Skin of body (tissue), 2 donors: ENCODE data around the gene CA12. TPM values are rescaled to one million over a fixed set of nuclear protein-coding genes. Genes with fewer than 3 reads are reported as not detected.
A peak's percentile ranks its signal among the peaks of the same experiment; 100 is the strongest.
"Not testable (repeated sequence)": the region's sequence is repeated elsewhere in the genome, so short reads cannot be mapped to it uniquely, and the experiment has no call there.

Experiments used
- DNase-seq: peaks from one replicate; lab custom pipeline; 2025; lab: John Stamatoyannopoulos, UW
- total RNA-seq: library from RNA; depleted of rRNA; stranded (reverse); fragments of >200 nt; gene quantifications from one replicate; pipeline ENCODE4 v1.2.3, GENCODE V29; 2014

The CA12 gene
- total RNA-seq, 1 donor from 2014 or later, result 4.3 TPM

DNA sequence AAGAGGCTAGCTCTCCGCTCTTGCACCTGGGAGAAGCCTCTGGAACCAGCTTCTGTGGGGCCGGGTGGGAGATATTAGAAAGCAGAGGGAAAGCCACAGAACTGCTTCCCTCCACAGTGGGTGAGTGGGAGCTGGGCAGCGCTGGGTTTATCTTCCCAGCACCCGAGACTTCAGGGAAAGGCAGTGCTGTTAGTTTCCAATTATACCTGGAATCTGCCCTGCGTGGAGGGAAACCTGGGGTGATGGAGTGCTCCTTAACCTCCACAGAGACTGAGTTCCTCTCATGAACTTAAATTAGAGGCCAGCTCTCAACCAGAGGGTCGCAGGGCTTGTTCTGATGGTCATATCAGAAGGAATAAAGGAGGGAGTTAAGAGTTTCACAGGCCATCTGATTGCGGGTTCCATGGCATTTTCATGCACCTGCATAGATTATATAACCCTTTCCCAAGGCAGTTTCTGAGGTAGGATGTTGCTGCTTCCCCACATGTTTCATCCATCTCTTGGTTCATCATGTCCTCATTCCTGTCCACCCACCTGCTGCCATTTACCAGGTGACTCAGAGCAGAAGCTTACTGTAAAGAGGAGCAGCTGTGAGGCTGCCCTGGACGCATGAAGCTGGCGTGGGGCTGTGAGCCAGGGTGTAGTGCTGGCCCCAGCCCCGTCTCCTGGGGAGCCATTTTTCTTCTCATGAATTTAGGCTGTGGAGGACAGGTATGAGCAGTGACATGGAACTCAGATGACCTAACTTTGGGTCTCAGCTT, 42.5 kb downstream of the CA12 start:
- DNase-seq, result no peak

DNA sequence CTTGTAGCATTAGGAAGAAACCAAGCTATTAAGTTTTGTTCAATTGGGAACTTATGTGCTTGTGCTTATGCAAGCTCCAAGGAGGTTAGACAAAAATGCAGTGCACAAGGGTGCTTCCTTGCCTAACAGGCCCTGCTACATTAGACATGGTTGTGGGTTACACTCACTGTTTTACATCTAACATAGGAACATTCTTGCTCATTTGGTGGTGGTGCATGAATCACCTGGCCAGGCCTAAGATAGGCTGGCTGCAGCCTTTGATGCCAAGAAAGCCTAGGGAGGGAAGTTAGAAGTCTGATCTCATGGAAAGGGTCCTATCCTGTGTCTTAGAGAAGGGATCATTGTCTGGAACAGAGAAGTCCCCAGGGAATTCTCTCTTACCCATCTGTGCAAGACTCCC, 43.5 kb downstream of the CA12 start:
- DNase-seq, result peak; percentile 20

DNA sequence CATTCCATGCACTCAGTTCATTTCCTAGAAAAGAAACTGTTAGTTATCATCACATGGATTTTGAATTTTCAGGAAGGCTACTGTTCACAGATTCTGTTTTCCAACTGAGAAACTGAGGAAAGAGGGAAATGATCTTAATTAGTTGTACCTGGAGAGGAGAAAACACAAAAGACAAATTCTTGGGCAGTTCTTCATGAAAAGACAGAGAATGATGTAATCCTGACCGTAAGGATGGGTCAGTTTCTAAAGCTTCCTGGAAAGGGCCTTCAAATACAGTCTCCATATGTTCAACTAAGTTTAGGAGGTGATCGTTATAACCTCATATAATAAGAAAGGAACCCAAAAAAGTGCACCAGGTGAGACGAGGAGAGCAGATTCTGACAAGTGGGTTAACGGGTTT, 44.6 kb downstream of the CA12 start:
- no peak for DNase-seq

DNA sequence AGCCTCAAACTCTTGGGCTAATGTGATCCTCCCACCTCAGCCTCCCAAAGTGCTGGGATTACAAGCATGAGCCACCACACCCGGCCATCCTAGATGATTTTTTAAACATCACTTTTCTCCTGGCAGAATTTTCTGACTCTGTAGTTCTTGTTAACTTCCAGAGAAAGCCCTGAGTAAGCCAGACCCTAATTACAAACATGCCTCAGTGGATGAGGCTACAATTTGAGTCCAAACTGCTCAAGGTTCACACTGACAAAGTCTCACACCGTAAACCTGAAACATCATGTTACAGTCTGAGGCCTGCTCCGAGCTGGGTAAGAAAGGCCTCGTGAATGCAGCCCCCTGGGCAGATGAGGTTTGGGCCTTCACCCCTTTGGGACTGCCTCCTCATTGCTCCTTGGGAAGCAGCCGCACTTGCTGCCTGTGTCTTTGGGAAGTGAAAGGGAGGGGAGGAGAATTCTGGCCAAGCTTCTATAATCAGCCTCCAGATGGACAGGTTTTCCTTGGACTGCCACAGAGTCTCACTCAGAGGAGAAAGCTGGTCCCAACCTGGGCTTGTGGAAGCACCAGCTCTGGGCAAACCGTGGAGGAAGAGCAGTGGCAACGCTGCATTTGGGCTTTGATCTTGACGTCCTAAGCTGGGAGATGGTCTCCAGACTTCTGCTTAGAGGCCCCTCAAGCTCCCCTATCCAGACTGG, 46.0 kb downstream of the CA12 start:
- DNase-seq, result no peak

DNA sequence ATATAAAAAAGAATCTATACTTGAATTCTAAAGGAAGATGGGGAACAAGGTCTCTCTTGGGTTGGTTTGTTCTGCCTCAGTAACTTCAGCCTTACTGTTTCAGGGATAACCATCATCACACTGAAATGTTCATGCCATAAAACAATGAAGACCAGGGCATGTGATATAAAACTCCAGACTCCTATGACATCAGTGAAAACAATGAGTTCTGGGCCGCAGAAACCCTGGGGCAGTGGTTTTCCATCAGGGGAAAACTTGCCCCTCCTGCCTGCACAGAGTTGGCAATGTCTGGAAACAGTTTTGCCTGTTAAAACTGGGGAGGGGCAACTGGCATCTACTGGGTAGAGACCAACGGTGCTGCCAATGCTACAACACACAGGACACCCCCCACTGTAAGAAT, 46.8 kb downstream of the CA12 start:
- no peak for DNase-seq

DNA sequence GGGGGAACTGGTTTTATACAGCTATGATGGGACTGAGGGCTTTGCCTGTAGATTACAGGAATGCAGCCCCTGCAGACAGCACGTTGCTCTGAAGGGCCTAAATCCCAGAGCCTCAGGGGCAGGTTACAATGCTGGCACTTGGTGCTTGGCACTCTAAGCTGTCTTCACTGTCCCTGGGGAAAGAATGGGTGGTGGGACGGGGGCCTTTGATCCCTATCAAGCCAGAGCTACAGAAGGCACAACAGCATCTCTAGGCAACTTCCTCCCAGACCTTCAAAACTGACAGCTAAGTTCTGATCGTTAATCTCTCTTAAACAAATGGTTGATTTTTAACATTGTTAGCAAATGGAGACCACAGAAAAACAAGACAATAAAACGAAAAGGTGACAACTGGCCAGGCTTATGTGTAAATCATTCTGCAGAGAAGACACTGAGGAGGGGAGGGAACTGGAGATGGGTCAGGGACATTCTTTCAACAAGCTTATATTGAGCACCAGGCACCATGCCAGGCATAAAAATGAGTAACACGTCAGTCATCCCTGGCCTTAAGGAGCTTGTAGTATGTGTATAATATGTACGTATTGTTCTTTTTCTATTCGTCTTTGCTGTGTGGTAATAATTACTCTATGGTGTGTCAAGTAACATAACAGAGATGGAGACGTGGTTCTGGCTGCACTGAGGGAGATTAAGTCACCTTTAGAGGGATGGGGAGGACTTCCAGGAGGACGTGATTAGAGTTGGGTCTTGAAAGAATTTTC, 49.1 kb downstream of the CA12 start:
- peak; percentile 15 for DNase-seq

DNA sequence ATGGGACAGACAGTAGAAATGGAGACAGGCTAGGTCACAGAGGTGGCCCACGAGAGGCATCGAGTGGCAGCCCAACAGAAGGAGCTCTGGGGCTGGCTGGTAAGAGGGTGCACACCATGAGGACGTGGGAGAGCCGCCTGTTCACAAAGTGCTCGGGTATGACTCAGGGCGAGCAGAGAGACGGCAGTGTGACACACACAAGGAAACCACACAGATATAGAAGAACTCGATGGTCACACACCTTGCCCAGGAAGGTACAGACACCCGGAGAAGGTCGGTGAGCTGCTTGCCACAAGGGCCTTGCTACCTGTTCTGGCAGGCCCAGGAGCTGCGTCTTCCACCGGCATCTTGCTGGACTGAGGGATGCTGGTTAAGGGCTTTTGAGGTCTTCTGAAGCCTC, 50.2 kb downstream of the CA12 start:
- no peak for DNase-seq

DNA sequence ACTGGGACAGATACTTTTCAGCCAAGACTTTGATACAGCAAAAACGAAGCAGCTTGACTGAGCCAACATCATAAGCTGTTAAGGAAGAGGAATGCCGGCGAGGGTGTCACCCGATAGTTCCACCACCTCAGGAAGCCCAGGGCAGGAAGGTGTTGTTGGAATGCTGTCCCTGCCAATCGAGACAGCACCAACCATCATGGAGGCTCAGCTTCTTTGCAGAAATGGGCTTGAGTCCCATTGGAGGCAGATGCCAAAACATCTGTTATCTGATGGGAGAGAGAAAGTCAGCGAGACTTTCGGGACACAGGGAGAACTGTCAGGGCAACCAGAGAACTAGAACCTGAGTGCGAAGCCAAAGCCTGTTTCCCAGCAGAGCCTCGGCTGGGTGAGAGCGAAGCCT, 50.7 kb downstream of the CA12 start:
- no peak for DNase-seq

DNA sequence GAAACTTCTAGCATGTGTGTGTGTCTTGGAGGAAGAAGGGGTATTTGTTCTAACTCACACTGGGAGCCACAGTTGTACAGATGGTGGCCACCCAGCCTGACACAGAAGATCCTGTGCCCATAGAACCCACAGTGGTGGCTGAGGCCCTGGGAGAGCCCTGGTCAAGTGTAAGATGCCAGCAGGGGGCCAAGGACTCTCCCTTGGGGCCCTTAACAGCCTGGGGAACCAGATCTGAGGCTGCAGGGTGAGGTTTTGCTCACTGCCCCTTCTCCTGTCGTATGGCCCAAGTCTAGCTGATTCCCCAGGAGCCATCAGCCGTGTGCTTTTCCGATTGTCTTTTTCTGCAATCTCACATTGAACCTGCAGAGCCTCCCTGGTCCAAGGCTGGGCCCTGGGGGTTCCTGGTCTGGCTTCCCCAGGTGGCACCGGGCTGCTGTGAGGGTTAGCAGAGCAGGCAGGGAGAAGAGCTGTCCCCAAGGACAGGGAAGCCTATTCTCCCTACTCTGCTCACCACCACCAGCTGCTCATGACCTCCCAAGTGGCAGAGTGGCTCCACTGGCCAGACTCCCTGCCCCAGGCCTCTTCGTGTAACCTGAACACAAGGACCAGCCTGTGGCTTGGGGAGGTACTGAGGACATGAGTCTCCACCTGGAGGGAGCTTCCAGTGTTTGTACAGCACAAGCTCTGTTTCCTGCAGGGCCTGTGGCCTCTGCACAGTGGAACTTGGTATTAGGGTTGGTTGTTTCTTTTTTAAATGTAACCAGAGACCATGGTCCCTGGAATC, 51.9 kb downstream of the CA12 start:
- DNase-seq, result no peak

DNA sequence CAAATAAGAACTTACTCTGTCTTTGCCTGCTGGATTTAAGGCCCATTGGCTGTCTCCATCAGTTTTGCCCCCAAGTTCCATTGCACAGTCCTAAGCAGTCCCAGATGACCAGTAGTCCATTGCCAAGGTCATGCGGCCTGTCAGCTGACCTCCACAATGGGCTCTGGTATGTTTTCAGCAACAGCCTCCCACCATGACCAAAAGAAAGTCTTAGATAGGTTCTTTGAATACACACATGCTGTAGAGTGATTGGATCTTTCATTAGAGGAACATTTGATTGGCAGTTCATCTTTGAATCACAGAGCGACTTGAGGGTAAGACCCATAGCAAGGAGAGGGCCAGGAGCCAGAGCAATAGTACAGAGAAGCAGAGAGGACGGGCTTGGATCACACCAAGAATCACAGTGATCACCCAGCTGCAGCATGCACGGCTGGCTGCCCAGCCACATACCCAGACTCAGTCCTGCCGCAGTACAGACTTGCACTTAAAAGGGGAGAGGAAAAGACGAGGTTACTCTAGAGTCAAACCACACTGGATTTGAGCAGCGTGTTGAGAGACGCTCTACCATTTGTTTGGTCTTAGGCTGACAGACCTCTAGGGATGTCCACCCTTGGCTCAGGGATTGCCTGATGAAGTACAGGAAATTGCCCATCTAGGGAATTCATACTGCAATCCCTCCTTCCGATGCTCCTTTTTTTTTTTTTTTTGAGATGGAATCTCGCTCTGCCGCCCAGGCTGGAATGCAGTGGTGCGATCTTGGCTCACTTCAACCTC, 53.8 kb downstream of the CA12 start:
- no peak for DNase-seq

DNA sequence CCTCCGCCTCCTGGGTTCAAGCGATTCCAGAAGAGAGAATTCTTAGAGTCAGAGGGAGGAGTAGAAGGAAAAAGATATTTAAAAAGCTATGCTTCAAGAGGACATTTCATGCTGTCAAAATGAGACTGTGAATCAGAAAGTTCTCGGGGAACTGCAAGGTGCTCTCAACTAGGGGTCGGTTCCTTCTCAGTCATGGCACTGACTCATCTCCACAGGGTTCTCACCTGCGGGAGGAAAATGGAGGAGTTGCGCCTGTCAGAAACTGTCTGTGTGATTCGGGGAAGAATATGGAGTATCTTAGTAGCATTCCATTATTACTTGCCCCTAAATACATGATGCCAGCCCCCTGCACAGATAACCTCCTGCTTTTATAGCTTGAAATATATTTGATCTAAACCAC, 56.9 kb downstream of the CA12 start:
- no peak for DNase-seq

DNA sequence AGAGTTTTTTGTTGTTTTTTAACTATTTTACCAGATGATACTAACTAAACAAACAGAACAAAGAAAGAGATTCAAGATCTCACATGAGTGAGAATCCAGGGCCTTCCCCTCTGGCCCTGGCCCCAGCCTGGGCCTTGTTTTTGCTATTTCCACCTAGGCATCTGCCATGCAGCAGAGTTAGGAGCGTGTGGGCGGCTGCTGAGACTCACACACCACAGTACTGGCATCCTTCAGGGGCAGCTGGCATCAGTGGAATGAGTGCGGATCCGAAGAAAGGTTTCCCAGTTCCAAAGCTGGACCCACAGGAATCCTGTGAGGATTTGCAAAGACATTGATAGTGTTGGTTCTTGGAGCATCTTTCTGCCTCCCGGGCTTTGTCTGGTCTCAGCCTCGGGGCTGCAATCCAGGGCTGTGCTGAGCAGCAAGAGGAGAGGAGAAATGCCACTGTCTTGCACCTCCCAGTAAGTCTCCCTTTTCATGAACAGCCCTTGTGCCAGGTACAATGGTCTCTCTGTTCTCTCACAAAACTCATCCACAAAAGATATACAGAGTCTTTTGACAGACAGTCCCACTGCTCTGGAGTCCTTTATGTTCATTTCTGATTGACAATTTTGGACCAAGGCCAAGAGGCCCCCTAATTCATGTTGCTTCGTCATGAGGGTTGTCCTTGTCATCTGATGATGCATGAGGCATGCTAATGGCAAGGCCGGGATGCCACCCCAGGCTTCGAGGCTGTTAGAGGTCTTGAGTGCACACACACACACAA, 57.7 kb downstream of the CA12 start:
- no peak for DNase-seq

DNA sequence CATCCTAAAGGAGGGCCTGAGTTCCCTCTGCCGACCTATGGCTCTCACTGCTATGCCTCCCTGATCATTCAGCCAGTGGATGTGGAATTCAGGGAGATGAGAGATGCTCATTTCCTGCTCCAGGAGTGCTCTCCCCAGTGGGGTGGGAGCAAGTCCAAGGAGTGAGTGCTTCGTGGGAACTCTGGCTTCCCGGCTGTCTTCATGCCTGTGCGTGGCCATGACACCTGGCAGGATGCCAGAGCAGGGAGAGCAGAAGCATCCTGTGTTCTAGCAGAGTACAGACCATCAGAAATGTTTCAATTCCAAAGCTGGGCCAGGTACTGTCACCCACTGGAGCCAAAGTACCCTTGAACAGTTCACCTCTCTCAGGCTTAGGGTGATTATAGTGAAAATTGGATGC, 59.1 kb downstream of the CA12 start:
- no peak for DNase-seq

DNA sequence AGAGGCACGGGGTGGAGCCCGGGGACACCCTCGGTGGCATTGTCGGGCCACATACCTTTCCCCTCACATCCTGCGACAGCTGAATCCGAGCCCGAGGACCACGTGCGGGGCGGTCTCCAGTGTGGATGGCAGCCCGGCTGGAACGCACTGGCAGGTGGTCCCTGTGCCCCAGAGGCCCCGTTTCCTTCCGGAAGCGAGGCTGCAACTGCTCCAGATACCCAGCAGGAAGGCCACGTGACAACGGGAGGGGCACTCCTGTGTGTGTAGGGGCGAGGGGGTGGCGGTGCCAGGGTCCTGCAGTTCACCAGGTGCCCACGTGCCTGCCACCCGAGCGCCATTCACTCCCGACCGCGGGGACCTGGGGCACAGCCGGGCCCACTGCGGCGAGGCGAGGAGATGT, 60.2 kb downstream of the CA12 start:
- no peak for DNase-seq

DNA sequence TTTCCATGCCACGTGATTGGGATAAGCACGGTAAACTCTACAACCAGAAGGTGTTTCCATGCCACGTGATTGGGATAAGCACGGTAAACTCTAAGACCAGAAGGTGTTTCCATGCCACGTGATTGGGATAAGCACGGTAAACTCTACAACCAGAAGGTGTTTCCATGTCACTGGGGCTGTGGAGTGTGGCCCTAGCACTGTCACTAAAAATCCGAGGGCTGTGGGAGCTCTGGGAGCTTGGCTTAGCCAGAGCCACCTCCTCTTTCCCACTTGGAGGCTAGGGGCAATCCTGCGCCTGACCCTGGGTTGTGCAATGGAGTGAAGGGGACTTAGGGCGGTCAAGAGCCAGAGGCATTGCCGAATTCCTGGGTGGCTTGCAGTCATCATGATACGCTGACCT, 60.7 kb downstream of the CA12 start:
- DNase-seq, result not testable (repeated sequence)

DNA sequence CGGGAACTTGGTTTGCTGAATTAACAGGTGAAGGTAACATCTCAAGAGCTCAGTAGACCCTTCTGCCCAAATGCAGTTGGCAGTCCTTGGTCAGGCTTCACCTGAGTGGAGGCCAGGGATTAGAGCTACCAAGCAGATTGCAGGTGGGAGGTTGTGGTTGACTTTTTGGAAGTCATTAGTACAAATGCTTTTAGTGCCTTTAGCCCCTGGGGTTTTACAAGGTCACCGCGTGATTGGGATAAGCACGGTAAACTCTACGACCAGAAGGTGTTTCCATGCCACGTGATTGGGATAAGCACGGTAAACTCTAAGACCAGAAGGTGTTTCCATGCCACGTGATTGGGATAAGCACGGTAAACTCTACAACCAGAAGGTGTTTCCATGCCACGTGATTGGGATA, 61.2 kb downstream of the CA12 start:
- not testable (repeated sequence) for DNase-seq

DNA sequence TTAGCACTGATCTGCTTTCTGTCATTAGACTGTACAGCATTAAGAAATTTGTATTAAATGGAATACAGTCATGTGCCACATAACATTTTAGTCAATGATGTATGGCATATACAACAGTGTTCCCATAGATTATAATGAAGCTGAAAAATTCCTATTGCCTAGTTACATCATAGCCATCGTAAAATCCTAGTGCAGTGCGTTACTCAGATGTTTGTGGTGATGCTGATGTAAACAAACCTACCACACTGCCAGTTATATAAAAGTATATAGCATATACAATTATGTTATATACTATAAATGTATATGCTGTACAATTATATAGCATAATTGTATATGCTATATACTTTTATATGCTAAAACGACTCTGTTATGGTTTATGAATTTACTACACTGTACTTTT, 62.6 kb downstream of the CA12 start:
- no peak for DNase-seq

DNA sequence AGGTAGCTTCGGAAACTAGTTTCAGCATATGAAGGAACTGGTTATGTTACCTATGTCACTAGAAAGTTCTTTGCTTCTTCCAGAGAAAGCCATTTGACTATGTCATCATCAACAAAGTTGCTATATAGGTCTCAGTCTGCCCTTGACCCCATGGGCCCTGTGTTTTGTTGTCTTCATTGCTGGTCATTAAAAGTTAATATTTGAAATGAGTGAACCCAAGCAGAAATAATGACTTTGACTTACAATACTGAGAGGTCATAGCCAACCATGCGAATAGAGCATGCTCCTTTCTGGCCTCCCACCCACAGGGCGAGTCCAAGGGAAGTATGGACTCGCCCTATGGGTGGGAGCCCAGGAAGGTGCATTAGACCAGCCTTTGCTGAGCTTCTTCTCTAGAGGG, 63.3 kb downstream of the CA12 start:
- no peak for DNase-seq

DNA sequence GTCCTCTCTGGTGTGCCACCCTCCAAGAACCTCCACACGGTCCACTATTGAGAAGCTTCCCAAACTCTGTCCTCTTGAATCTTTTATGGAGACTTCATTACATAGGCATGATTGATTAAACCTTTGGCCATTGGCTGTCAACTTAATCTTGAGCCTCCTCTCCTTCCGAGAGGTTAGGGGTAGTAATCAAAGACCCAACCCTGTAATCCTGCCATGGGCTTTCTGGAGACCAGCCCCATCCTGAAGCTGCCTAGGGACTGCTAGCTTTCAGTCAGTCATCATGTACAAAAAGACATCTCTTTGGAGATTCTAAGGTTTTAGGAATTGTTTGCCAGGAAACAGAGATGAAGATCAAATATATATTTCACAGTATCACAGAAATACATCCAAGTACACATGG, 67.2 kb downstream of the CA12 start:
- no peak for DNase-seq

DNA sequence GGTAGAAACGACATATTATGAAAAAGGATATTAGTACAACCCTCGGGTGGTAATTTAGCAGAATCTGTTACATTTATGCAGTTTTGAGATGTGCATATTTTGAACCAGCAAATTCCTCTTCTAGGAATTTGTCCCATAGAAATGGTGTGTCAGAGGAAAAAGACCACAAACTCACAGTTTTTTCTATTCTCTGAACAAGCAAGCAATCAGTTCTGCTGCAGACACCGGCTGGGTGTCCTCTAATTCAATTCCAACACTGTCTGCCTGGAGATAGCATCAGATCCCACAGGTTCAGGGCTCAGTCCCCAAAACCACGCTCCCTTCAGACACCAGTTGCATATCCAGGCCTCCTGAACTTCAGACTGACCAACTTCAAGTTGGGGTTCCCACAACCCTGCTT, 67.8 kb downstream of the CA12 start:
- no peak for DNase-seq
